ENCODE data around the gene FAM20C.
A peak's percentile ranks its signal among the peaks of the same experiment; 100 is the strongest.

FAM20C gene

GRCh38 chr7:209906-210305, 17.5 kb downstream of the FAM20C start:
- DNase-seq (ENCODE audit: low read depth): peak; percentile 34

- no peak for DNase-seq (ENCODE audit: low read depth)
Observed at GRCh38 chr7:210401-210925, 18.1 kb downstream of the FAM20C start.

- DNase-seq (ENCODE audit: low read depth): no peak
Observed at GRCh38 chr7:211033-211714, 18.8 kb downstream of the FAM20C start.

- DNase-seq (ENCODE audit: low read depth): no peak
Observed at GRCh38 chr7:211715-212058, 19.3 kb downstream of the FAM20C start.

- no peak for DNase-seq (ENCODE audit: low read depth)
Observed at GRCh38 chr7:212754-213153, 20.4 kb downstream of the FAM20C start.

- no peak for DNase-seq (ENCODE audit: low read depth)
Observed at GRCh38 chr7:213324-213993, 21.1 kb downstream of the FAM20C start.

GRCh38 chr7:214410-215212, 22.2 kb downstream of the FAM20C start:
- peak; percentile 78 for DNase-seq (ENCODE audit: low read depth)

GRCh38 chr7:216360-217300, 24.3 kb downstream of the FAM20C start:
- no peak for DNase-seq (ENCODE audit: low read depth)

GRCh38 chr7:217781-218180, 25.4 kb downstream of the FAM20C start:
- DNase-seq (ENCODE audit: low read depth): no peak

GRCh38 chr7:218316-218715, 25.9 kb downstream of the FAM20C start:
- no peak for DNase-seq (ENCODE audit: low read depth)

- DNase-seq (ENCODE audit: low read depth): no peak
Observed at GRCh38 chr7:218896-219580, 26.7 kb downstream of the FAM20C start.

GRCh38 chr7:219581-220150, 27.3 kb downstream of the FAM20C start:
- no peak for DNase-seq (ENCODE audit: low read depth)

GRCh38 chr7:220151-220841, 27.9 kb downstream of the FAM20C start:
- DNase-seq (ENCODE audit: low read depth): peak; percentile 34

- DNase-seq (ENCODE audit: low read depth): no peak
Observed at GRCh38 chr7:221978-222715, 29.8 kb downstream of the FAM20C start.

GRCh38 chr7:222716-223041, 30.3 kb downstream of the FAM20C start:
- no peak for DNase-seq (ENCODE audit: low read depth)

- no peak for DNase-seq (ENCODE audit: low read depth)
Observed at GRCh38 chr7:223118-223800, 30.9 kb downstream of the FAM20C start.

- DNase-seq (ENCODE audit: low read depth): no peak
Observed at GRCh38 chr7:223861-224260, 31.5 kb downstream of the FAM20C start.

- peak; percentile 88 for DNase-seq (ENCODE audit: low read depth)
Observed at GRCh38 chr7:226281-226895, 34.0 kb downstream of the FAM20C start.

- no peak for DNase-seq (ENCODE audit: low read depth)
Observed at GRCh38 chr7:227926-228325, 35.6 kb downstream of the FAM20C start.

Data from ELR (cell line).